ENCODE data around the gene ZBTB3. TPM values are rescaled to one million over a fixed set of nuclear protein-coding genes. Genes with fewer than 3 reads are reported as not detected.
A peak's percentile ranks its signal among the peaks of the same experiment; 100 is the strongest.
"Not testable (repeated sequence)": the region's sequence is repeated elsewhere in the genome, so short reads cannot be mapped to it uniquely, and the experiment has no call there.

The ZBTB3 gene
- total and polyA plus RNA-seq, 2 experiments from 2014 or later, result 4.0 to 11.0 TPM

DNA sequence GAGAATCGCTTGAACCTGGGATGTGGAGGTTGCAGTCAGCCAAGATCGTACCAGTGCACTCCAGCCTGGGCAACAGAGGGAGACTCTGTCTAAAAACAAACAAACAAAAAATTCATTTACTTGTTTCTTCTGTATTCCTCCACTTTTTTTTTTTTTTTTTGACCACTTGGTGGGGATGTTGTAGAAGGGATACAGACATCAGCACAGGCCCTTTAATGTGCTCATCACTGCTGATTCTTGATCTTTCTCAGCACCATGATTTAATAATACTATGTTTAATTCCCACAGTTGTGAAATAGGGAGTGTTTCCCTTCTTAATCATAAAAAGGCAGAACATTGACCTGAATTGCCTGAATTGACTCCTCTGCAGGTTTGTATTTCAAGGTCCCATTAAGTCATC, 21.1 kb downstream of the ZBTB3 start:
- 86% methylated on average over 2 of the region's 2 CpGs for WGBS (ENCODE audit: low lambda C conversion rate, missing lambda C conversion rate)
- no peaks in the 10 kb centered on the region for H3K4me1 ChIP-seq (ENCODE audit: insufficient read depth)
- no peaks in the 10 kb centered on the region for H3K27me3 ChIP-seq
- no peak overlapping the region for H3K4me2 ChIP-seq
- H3K79me2 ChIP-seq, result peaks cover 64% of the 10 kb centered on the region
- no peak overlapping the region for H3K4me3 ChIP-seq
- H3K9me3 ChIP-seq (ENCODE audit: low read depth), result no peaks in the 10 kb centered on the region
- no peak overlapping the region for H3K27ac ChIP-seq
- TF ChIP-seq, protein P1, sequence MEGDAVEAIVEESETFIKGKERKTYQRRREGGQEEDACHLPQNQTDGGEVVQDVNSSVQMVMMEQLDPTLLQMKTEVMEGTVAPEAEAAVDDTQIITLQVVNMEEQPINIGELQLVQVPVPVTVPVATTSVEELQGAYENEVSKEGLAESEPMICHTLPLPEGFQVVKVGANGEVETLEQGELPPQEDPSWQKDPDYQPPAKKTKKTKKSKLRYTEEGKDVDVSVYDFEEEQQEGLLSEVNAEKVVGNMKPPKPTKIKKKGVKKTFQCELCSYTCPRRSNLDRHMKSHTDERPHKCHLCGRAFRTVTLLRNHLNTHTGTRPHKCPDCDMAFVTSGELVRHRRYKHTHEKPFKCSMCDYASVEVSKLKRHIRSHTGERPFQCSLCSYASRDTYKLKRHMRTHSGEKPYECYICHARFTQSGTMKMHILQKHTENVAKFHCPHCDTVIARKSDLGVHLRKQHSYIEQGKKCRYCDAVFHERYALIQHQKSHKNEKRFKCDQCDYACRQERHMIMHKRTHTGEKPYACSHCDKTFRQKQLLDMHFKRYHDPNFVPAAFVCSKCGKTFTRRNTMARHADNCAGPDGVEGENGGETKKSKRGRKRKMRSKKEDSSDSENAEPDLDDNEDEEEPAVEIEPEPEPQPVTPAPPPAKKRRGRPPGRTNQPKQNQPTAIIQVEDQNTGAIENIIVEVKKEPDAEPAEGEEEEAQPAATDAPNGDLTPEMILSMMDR (IDR thresholded peaks at IDR 0.05; ENCODE audit: poor library complexity), result peak; percentile 23
- no peak for TF ChIP-seq EZH2phosphoT487 (IDR thresholded peaks at IDR 0.05; ENCODE audit: low read depth, severe bottlenecking, unreplicated experiment)
- no peak overlapping the region for H2AFZ ChIP-seq
- H3K36me3 ChIP-seq (replicated peaks; ENCODE audit: insufficient read depth, low read depth), result no peaks in the 10 kb centered on the region
- no peak for DNase-seq (ENCODE audit: low spot score)
- H4K20me1 ChIP-seq (ENCODE audit: insufficient read depth, poor library complexity, severe bottlenecking), result no peaks in the 10 kb centered on the region
- H3K9me2 ChIP-seq (replicated peaks; ENCODE audit: insufficient read depth), result no peaks in the 10 kb centered on the region

DNA sequence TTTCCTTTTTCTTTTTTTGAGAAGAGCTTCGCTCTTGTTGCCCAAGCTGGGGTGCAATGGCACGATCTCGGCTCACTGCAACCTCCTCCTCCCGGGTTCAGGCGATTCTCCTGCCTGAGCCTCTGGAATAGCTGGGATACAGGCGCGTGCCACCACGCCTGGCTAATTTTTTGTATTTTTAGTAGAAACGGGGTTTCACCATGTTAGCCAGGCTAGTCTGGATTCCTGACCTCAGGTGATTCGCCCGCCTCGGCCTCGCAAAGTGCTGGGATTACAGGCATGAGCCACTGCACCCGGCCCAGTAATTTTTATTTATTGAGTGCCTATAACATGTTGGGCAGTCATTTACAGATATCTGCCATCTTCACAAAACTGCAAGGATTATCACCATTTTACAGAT, 23.9 kb downstream of the ZBTB3 start:
- DNase-seq (ENCODE audit: low spot score); H3K27ac ChIP-seq; H3K4me3 ChIP-seq; H3K36me3 ChIP-seq (replicated peaks; ENCODE audit: insufficient read depth, low read depth); H3K9me2 ChIP-seq (replicated peaks; ENCODE audit: insufficient read depth); H3K27me3 ChIP-seq; H2AFZ ChIP-seq; H3K9me3 ChIP-seq (ENCODE audit: low read depth); H3K4me1 ChIP-seq (ENCODE audit: insufficient read depth): not testable (repeated sequence)
- H3K79me2 ChIP-seq, result peaks cover 78% of the 10 kb centered on the region
- WGBS (ENCODE audit: low lambda C conversion rate, missing lambda C conversion rate), result 82% methylated on average over 14 of the region's 14 CpGs
- peaks cover 17% of the 10 kb centered on the region for H4K20me1 ChIP-seq (ENCODE audit: insufficient read depth, poor library complexity, severe bottlenecking)
- peak overlapping the region; percentile 81 for H3K4me2 ChIP-seq

DNA sequence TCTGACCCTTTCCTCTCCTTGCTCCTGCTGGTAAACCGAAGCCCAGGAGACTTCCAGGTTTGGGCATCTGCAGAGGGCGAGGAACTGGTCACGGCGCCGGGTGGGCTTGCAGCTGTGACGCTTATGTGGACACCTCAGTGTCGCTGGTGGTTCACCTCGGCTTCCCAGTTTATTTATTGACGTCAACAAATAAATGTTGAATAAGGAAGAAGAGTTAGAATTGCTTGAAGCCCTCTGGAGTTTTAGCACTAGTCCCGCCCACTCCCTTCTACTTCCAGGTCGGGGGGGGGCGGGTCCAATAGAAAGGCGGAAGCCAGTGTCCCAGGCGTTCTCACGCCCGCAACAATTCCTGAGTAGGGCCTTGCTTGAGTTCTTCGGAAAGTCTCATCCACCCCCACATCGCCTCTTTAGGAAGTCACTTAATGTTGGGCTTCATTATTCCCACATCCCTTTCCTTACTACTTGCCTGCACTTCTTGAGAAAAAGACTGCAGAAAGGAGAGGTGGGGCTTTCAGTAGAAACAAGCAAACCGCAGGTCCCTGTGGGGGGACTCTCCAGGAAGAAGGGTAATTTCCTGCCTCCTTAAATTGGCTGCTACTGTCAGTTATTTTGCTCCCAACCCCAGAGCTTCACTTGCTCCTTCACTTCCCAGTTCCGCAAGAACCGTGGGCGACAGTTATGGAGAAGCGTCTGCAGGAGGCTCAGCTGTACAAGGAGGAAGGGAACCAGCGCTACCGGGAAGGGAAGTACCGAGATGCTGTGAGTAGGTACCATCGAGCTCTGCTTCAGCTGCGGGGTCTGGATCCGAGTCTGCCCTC, 25.6 kb downstream of the ZBTB3 start, which contains the start of gene TTC9C:
TTC9C (plus strand) TSS at position 316 of the 818 bp plus-strand sequence; CDS start at position 679, 363 bp downstream.
- H3K27me3 ChIP-seq, result no peaks in the 10 kb centered on the region
- WGBS (ENCODE audit: low lambda C conversion rate, missing lambda C conversion rate), result under 1% methylated on average over 29 of the region's 29 CpGs
- H3K4me3 ChIP-seq, result peak within 1 kb of the TSS; percentile 48
- peak; percentile 95 for DNase-seq (ENCODE audit: low spot score)
- H4K20me1 ChIP-seq (ENCODE audit: insufficient read depth, poor library complexity, severe bottlenecking), result peaks cover 34% of the 10 kb centered on the region
- peak within 1 kb of the TSS; percentile 81 for H3K4me2 ChIP-seq
- H3K27ac ChIP-seq, result peak within 1 kb of the TSS; percentile 91
- H2AFZ ChIP-seq, result peak within 1 kb of the TSS; percentile 93
- H3K9me3 ChIP-seq (ENCODE audit: low read depth), result no peaks in the 10 kb centered on the region
- TF ChIP-seq EZH2phosphoT487 (IDR thresholded peaks at IDR 0.05; ENCODE audit: low read depth, severe bottlenecking, unreplicated experiment), result no peak
- no peak for TF ChIP-seq EZH2 (IDR thresholded peaks at IDR 0.05; ENCODE audit: borderline replicate concordance)
- TF ChIP-seq, protein P1 (IDR thresholded peaks at IDR 0.05; ENCODE audit: poor library complexity), result no peak
- H3K9me2 ChIP-seq (replicated peaks; ENCODE audit: insufficient read depth), result no peaks in the 10 kb centered on the region
- no peaks in the 10 kb centered on the region for H3K36me3 ChIP-seq (replicated peaks; ENCODE audit: insufficient read depth, low read depth)
- H3K4me1 ChIP-seq (ENCODE audit: insufficient read depth), result peaks cover 16% of the 10 kb centered on the region
- H3K79me2 ChIP-seq, result peaks cover 79% of the 10 kb centered on the region

DNA sequence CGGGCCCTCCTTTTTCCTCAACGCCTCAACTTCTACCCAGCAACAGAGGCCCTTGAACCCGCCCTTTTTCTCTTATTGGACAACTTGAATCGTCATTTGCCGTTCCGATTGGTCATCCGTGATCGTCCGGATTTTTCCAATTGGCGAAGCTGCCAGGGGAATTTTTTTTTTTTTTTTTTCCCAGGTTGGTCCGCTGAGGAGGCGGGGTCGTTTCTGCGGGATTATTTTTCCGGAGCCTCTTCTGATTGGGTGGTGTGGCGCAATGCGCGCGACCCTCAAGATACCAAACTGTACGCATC, 26.1 kb downstream of the ZBTB3 start:
- peak; percentile 96 for DNase-seq (ENCODE audit: low spot score)
- Histone ChIP-seq H3K4me1 (ENCODE audit: insufficient read depth) (peaks cover 16% of the 10 kb centered on the region), H3K4me2 (peak overlapping the region; percentile 81), H2AFZ (peak overlapping the region; percentile 93), H3K27me3 (no peaks in the 10 kb centered on the region), H3K4me3 (peak overlapping the region; percentile 48), H3K27ac (peak overlapping the region; percentile 91), H3K9me2 (replicated peaks; ENCODE audit: insufficient read depth) (no peaks in the 10 kb centered on the region), H3K9me3 (ENCODE audit: low read depth) (no peaks in the 10 kb centered on the region), H4K20me1 (ENCODE audit: insufficient read depth, poor library complexity, severe bottlenecking) (peaks cover 38% of the 10 kb centered on the region), H3K36me3 (replicated peaks; ENCODE audit: insufficient read depth, low read depth) (no peaks in the 10 kb centered on the region), H3K79me2 (peaks cover 80% of the 10 kb centered on the region)
- under 1% methylated on average over 20 of the region's 20 CpGs for WGBS (ENCODE audit: low lambda C conversion rate, missing lambda C conversion rate)
- TF ChIP-seq EZH2 (IDR thresholded peaks at IDR 0.05; ENCODE audit: borderline replicate concordance) (no peak), EZH2phosphoT487 (IDR thresholded peaks at IDR 0.05; ENCODE audit: low read depth, severe bottlenecking, unreplicated experiment) (no peak)
- TF ChIP-seq, protein P1 (IDR thresholded peaks at IDR 0.05; ENCODE audit: poor library complexity), result no peak

Measured in hepatocyte (in vitro differentiated cells).